ENCODE data around the gene TRIM33.

GRCh38 chr1:114437812-114438211 is 73.2 kb downstream of the TRIM33 start:
- no peak for TF ChIP-seq CTCF (IDR thresholded peaks at IDR 0.05)
- TF ChIP-seq POLR2A (IDR thresholded peaks at IDR 0.05): no peak

All from adrenal gland (tissue), 5 donors.